HG02678 (cell line): ENCODE measurements around the gene ERI3.
A peak's percentile ranks its signal among the peaks of the same experiment; 100 is the strongest.

Experiments
- ATAC-seq: cut with Tn5 transposase; IDR thresholded peaks from one replicate; pipeline ENCODE4 v1.9.1; 2021; ENCODE audit warnings: mild to moderate bottlenecking, moderate library complexity; ENCODE audit not compliant: unreplicated experiment

ERI3 gene, protein sequence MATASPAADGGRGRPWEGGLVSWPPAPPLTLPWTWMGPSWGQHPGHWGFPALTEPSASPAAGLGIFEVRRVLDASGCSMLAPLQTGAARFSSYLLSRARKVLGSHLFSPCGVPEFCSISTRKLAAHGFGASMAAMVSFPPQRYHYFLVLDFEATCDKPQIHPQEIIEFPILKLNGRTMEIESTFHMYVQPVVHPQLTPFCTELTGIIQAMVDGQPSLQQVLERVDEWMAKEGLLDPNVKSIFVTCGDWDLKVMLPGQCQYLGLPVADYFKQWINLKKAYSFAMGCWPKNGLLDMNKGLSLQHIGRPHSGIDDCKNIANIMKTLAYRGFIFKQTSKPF

DNA sequence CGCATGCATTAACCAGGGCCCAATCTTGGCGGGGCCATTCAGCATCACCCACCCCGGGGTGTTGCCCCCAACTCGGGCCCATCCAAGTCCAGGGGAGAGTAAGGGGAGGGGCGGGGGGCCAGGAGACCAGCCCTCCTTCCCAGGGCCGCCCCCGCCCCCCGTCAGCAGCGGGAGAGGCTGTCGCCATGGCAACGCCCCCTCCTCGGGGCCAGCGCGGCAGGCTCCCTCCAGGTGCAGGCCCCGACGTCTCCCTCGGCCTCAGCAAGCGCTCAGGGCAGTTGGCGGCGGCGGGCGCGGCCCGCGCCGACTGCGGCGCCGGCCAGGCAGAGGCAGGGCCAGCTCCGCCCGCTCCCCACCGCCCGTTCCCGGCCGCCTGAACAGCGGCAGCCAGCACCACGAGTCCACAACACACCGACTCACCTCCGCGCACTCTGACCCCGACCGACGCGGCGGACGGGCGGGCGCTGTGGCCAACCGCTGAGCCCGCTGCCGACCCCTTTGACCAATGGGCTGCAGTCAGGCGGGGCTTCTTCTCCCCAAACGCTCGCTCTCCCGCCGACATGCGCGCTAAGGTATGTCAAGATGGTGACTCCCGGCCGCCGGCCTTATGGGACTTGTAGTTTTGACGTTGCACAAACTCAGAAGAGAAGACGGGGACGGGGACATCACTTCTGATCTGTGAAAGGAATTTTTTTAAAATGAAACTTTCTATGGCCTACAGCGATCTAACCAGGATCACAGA is at the start of gene ERI3:
Gene ERI3, minus strand, starts transcription at position 418 of the 742 bp plus-strand sequence. Its CDS starts 231 bp downstream, at position 187.
- ATAC-seq = peak; percentile 99

DNA sequence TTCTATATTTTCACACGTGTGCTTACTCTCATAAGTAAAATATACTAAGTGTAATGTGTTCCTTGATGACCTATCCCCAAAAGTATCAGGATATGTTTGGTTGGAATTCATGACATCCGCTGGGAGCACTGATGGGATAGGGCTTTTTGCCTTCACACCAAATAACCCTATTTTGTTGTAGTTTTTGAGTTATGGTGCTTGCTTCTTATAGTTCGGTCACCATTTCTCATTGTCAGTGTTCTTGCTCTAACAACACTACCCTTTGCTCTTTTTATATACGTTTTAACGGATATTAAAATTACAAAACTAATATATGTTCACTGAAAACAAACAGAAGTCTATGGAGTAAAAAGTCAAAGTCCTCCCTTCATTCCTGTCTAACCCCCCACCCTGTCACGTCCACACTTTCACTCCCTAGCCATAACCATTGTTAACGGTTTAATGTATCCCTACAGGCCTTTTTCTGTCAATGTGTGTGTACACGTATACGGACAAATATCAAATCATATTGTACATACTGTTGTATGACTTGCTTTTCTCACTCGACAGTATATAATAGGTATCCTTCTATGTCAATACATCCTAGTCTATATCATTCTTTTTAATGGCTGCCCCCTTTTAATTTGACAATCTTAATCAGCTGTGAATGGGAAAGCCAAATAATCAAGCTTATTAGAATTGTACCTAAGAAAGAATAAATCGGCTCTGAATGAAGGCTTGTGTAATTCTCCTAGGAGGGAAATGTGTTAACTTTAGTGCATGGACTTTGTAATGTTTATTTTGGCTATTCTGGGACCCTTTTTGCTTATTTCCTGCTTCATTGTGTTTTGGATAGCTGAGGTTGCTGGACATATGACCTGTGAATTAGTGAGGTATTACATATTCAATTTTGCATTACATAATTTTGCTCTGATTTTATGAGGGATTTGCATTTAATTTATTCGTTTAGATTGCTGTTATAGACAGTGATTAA is 46.5 kb upstream of the ERI3 start:
- no peak for ATAC-seq

DNA sequence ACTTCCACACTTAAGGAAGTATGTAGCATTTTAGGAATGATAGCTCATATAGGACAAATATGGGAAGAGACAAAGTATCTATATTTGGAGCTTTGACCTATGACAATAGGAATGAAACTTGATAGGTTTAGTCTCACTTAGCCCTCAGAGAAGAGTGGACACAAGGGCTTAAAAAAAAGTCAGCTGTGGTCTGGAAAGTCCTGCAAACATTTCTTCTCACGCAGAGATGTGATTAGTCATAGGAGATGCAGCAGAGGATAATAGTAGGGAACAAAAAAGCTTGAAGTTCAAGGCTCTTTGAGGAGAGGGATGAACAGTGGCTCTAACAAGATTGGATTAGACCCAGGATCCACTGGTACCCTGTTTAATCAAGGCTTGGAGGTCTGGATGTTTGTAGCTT is 35.2 kb upstream of the ERI3 start:
- no peak for ATAC-seq

DNA sequence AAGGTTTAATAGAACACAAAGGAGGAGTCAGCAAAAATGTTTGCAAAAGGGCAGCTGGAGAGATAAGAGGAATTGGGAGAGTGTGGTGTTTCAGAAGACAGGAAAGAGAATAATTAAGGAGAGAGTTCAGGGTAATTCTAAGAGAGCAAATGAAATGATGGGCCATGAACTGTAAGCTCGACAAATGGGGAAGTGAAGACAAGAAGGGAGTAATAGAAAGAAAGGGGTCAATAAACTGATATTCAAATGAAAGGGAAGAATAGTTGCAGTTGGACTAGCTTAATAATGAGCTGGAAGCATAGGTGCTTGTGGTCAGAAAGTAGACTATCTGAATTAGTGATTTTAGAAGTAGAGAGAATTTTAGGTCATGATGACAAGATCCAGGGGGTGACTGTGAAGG is 34.4 kb upstream of the ERI3 start:
- no peak for ATAC-seq

DNA sequence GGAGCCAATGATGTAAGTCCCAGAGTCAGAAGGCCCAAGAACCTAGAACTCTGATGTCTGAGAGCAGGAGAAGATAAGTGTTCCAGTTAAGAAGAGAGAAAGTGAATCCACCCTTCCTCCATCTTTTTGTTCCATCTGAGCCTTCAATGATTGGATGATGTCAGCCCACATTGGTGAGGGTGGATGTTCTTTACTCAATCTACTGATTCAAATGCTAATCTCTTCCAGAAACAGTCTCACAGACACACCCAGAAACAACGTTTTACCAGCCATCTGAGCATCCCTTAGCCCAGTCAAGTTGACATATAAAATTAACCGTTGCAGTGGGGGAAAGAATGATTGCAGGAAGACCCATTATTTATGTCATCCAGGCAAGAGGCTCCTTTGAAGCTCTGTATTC is 33.5 kb upstream of the ERI3 start:
- no peak for ATAC-seq

DNA sequence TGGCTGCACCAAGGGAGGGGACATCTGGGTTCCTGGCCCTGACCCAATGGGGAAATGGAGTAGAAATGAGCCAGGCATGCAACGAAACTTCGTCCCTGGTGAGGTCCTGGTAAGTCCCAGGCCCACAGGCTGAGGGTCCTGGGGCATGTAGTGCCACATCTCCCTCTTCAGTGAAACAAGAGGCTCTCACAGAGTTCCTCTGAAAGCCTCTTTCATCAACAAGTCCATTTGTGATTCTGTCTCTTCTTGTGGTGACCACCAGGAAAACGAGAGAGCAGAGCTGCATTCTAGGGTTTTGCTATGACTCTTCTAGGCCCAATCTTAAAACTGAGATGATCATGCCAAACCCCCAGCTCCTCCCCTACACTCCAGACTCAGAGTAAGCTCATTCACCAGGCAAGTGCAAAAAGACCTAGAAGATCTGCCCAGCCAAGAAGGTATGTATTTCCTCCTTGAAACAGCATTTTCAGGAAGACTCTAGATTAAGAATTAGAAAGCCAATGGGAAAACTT is 25.7 kb upstream of the ERI3 start:
- ATAC-seq = no peak

DNA sequence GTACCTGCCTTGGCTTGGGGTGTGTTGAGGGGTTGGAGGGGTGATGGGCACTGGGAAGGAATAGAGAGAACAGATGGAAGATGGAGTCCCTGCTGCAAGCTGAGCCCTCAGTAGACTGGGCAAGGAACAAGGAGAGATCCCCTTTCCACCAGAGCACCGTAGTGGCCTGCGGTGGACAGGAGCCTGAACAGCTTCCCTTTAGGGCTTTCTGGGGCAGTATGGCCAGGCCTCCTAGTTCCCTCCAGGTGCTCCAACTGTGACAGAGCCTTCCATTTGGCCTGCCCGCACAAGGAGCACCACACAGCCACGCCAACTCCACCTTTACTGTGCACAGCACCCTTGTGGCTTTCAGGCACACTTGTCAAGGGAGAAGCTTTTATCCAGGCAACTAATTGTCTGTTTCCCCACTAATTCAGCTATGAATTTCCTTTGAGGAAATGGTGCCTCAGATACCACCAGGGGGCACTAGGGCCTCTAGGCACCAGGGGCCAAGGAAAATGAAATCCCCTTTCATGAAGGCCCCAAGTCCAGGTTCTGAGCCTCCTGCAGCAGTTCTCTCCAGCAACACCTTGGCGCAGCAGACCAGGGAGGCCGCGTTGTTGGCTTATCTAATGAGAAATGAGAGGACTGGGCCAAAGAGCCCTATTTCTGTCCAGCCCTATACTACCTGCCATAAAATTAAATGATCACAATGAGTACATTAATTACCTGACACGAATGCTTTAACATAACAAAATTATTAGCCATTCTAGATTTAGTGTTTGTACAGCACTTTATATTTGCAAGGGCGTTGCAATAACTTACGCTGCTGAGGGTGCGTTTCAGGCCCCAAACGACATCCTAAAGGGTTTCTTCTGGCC is 23.1 kb upstream of the ERI3 start:
- ATAC-seq = no peak

DNA sequence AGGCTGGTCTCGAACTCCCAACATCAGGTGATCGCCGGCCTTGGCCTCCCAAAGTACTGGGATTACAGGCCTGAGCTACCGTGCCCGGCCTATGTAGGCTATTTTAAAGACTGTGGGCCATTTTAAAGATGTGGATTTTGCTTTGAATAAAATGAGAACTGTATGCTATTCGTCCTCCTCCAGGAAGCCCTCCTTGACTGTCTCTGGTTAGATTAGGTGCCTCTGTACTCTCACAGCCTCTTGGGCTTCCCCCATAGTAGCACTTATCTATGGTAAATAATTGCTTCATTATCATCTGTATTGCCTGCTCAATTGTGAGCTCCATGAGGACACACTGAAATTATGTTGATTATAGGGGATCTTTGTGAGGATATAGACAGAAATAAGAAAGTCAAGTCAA is 20.5 kb upstream of the ERI3 start:
- no peak for ATAC-seq

DNA sequence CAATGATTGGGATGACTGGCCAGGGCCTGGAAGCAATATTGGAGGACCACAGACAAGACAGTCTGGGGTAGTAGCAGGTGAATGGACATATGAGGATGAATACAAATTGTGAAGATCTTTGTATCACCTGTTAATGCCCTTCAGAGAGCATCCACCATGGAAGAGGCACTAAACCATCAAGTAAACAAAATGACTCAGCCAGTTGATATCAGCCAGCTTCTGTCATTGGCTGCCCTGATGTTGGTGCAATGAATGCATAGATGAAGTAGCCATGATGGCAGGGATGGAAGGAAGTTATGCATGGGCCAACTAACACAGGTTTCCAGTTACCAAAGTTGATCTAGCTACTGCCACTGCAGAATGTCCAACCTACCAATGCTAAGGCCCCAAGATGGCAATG is 16.1 kb upstream of the ERI3 start:
- ATAC-seq = no peak

DNA sequence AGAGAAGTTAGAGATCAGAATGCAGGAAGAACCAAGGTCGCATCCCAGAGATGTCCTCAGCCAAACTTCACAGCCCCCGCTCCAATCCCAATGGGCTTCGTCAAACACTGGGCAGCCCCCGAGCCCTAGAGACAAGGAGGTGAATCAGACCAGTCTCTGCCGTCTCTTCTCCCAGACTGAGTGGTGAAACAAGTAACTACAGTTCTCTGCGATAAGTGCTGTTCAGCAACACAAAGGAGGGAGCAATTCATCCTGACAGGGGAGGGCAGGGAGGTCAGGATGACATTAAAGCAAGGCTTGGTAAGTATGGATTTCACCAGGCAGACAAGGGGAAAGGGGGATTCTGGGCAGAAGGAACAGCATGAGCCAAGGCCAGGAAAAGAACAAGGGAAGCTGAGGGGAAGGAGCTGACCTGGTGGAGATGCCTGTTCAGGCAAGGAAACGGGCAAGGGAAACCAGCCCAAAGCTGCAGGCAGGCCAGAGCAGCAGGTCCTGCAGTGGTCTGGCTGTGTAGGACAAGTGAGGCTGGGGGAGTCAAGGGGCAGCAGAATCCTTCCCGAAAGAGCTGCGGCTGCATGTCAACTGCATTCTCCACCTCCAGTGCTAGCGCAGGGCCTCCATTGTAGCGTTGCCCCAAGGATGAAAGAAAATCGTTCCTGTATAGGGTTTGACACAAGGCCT is 13.6 kb upstream of the ERI3 start:
- no peak for ATAC-seq

DNA sequence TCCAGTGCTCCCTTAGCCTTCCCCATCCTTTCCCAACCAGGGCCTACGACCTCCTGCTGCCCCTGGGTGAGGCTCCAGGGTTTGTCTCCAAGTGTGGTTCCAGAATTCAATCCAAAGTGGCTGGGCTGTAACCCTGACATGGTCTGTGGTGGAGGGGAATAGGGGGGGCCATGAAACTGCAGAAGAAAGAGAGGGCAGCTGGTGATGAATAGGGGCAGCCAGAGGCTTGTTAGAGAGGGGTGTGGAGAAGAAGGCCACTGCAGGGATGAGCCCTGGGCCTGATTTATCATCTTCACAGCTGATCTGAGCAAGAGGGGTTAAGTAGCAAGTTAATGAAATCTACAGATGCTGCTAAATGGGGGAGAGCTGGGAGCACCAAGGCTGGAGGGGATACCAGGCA is 12.9 kb upstream of the ERI3 start:
- ATAC-seq = no peak

DNA sequence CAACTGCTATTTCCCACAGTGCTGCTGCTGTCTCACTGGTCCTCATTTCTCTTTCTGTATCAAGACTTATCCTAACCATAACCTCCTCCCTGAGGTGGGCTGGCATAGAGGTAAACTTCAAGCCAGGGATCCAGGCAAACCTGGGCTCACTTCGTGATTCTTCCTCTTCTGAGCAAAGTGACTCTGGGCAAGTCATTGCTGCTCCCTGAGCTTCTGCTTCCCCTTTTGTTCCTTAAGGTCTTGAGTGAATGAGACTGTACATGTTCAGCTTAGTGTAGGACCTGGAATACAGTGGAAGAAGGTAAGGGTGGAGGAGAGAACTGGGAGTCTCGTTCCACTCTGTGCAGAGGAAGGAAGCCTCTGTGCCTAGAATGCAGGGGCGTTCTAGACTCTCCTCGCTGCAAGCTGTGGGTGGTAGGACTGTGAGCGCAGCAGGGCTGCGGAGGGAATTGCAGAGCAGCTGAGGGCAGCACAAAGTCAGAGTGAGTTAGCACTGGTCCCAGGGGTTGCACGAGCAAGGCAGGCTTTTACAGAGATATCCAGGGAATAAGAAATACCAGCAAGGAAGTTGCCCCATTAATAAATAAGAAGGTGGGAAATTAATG is 11.4 kb upstream of the ERI3 start:
- no peak for ATAC-seq

DNA sequence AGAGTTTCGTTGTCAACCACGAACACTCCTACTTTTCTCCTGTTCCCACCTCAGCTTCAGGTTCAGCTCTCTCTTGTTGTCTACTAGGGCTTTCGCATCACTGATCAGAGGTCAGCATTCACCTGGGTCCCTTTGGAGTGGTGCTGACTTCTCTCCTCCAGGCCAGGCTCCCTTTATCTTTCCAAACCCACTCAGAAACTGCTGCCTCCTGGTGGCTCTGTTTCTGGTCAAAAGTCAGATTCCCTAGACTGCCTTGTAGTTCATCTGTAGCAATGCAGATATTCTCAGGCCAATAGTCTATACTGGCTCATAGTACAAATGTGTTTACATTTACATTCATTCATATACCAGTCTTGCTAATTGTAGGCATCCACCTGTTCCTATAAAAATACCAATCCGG is 6.4 kb upstream of the ERI3 start:
- ATAC-seq = no peak

DNA sequence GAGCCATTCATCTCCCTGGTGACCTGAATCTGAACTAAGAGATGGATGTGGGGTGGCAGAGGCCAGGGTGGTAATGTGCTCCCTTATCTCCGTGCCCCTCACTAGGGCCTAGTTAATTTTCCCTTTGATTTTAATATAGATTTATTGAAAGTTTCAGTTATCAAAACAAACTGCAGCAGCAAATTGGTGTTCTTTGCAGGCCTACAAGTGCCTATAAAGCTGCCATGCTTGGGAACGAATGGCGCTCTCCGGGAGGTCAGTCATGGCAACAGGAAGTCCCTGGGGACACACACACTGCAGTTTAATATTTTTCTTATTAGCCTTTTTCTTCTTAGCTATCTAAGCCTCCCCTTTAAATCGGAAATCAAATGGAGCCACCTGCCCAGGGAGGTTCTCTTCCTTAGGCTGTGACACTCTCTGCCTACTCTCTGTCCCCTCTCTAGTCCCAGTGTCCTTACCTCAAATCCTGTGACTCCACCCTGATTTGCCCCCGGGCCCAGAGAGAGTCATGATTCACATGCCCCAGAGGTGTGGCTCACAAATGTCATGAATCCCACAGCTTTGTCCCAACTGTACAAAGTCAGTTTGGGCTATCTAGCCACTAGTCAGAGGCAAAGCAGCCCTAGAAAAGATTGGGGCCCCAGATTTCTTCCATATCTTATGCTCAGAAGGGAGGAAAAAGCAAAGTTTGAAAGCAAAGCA is 4.3 kb upstream of the ERI3 start:
- no peak for ATAC-seq

DNA sequence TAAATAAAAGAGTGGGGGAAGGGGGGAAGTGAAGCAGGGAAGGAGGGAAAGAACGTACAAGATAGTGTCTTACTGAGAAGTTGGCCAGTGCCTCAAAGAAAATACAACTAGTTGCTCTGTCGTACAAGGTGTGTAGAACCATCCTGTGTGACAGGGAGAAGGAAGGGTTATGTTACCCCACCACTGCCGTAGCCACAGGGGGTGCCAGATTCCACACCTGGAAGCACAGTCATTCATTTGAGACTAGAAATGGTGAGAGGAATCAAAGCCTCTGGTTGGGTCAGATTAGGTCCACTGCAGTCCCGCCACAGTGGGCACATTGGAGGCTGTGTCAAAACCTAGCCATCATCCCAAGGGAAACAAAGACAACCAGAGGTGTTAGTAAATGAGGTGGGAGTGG is 2.7 kb upstream of the ERI3 start:
- no peak for ATAC-seq

DNA sequence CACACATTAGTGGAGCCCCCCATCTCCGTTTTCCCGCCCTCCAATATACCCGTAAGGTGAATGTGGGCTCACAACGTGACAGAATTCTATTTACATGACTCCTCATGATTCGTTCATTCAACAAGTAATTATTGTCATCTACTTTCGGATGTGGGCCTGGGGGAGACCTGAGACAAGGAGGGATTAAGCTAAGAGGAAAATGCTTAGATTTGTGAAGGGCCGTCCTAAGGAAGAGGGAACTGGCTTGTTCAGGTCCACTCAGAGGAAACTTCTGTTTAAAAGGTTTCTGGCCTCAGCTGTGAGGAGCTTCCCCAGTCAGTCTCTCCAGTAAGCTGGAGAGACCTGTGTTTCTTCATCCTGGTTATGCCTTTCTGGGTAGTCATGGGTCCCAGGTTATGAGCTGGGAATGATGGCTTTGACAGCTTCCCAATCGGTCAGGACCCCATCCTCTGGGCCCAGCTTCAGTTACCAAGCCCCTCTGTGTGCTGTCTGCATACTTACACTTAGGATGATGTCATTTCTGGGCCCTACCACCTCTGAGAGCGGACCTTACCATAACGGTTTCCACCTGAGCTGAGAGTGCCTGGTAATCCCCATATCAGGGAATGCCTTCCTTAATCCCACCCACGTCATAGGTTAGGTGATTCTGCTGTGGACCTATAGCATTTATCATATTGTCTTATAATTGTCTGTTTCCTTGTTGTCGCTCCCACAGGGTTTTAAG is 687 bp upstream of the ERI3 start:
- no peak for ATAC-seq

DNA sequence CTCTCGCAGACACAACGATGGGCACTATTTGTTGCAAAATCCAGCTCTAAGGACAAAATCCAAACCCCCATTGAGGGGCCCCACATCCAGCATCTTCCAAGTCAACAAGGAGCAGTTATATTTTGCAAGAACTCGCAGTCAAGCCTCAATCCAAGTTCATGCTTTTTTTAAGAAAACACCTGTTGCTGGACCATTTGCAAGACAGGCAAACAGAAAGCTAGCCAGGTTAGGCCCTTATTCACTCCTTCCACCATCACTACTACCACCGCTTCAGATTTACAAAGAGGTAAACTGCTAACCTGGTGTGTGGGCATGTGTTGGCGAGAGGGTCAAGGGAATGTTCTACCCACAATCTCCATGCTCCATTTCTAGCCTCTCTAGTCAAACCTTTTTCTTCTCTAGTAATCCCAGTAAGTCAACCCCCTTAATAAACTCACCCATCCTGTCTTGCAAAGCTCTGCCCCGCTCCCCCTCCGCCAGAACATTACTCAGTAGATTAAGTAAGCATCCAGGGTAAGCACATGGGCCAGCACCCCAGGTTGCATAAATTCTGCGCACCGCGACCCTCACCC is 703 bp downstream of the ERI3 start:
- no peak for ATAC-seq

DNA sequence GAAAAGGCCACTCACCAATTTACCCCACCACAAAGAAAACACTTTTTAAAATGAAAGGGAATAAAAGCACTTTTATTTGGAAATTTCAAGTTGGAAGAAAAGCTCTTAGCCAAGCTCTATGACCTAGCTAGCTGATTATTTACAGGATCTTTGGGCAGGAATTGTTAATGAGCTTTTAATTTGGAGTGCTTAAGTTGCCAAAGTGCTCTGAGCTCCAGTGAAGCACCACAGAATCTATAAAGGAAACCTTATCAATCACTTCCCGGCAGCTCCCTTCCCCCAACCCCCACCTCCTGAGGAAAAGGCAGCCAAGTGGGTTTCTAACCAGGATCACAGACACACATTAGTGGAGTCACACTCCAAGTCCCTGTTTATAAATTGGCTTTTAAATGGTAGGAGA is 1.5 kb downstream of the ERI3 start:
- ATAC-seq = no peak
